Activated T-cell treated with anti-CD3 and anti-CD28 coated beads, Interleukin-2, amount 50 U/mL, for 72 hours (primary cell): ENCODE data around the gene IL2RG. TPM values are rescaled to one million over a fixed set of nuclear protein-coding genes. Genes with fewer than 3 reads are reported as not detected.

Experiments
- ATAC-seq, 2 donors: fragments of 150-1000 bp; cut with Tn5 transposase; replicated peaks in 1 of 2; 2 replicates each; pipeline ENCODE4 v1.10.0; 2021; ENCODE audit warnings: moderate library complexity in 2 of 2, mild to moderate bottlenecking in 1 of 2
- DNase-seq, 2 donors: peaks; one replicate each; pipeline ENCODE4 v3.0.0; 2021 to 2022; ENCODE audit warnings: mixed read lengths in 1 of 2
- H3K27ac Mint-ChIP-seq: one replicate; pipeline ENCODE4 v1.8.0; 2022; ENCODE audit warnings: mild to moderate bottlenecking, moderate library complexity, mixed read lengths
- H3K27me3 Mint-ChIP-seq: one replicate; pipeline ENCODE4 v1.8.0; 2022; ENCODE audit warnings: low read depth, mixed read lengths
- H3K36me3 Mint-ChIP-seq, 2 donors: one replicate each; pipeline ENCODE4 v1.8.0; 2022; ENCODE audit warnings: mixed read lengths in 2 of 2, mild to moderate bottlenecking in 1 of 2; ENCODE audit not compliant: insufficient read depth in 2 of 2
- H3K4me1 Mint-ChIP-seq: one replicate; pipeline ENCODE4 v1.8.0; 2022; ENCODE audit warnings: low read depth, mixed read lengths
- H3K4me3 Mint-ChIP-seq, 2 donors: one replicate each; pipeline ENCODE4 v1.8.0; 2022; ENCODE audit warnings: mild to moderate bottlenecking in 2 of 2, mixed read lengths in 2 of 2, moderate library complexity in 2 of 2
- H3K9me3 Mint-ChIP-seq, 2 donors: one replicate each; pipeline ENCODE4 v1.8.0; 2022; ENCODE audit warnings: mixed read lengths in 2 of 2
- total RNA-seq, 2 donors: library from RNA; stranded (reverse); gene quantifications; one replicate each; pipeline ENCODE4 v1.2.3, GENCODE V29; 2022

The IL2RG gene
- total RNA-seq, 2 donors from 2014 or later: 290 to 348 TPM

- Mint-ChIP-seq H3K36me3 (no peaks in the 10 kb centered on the region), H3K4me3 (no peak overlapping the region), H3K9me3 (no peaks in the 10 kb centered on the region), H3K27me3 (no peaks in the 10 kb centered on the region), H3K4me1 (peaks cover 12% of the 10 kb centered on the region), H3K27ac (no peak overlapping the region)
- no peak for ATAC-seq
- DNase-seq: no peak
Observed at GRCh38 chrX:71082822-71083221, 28.6 kb downstream of the IL2RG start.

DNA sequence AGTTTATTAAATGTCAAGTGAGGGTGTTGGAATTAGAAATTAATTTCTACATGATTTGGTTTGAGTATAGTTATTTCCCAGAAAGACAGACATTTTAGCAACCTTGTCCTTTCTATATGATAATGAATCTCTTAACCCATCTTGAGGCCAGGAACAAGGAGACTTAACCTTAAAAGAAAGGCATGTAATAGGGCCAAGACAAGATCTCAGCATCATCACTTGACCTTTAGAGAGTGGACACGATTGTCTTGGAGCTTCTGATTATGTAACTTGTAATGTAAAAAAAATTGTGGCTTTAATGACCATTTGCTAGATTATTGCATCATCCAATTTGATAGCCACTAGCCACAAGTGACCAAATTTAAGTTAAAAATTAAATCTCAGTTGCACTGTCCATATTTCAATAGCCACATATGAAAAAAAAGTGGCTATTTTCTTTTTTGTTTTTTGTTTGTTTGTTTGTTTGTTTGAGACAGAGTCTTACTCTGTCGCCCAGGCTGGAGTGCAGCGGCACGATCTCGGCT is 29.2 kb downstream of the IL2RG start:
- no peaks in the 10 kb centered on the region for H3K36me3 Mint-ChIP-seq
- H3K4me3 Mint-ChIP-seq: no peak overlapping the region
- no peaks in the 10 kb centered on the region for H3K9me3 Mint-ChIP-seq
- peaks cover 12% of the 10 kb centered on the region for H3K4me1 Mint-ChIP-seq
- DNase-seq: no peak
- H3K27me3 Mint-ChIP-seq: no peaks in the 10 kb centered on the region
- peak in 1 of 2 donors; percentile 25 for ATAC-seq
- peak overlapping the region; percentile 81 for H3K27ac Mint-ChIP-seq

- DNase-seq (no peak), ATAC-seq (peak in 1 of 2 donors; percentile 74)
- peak overlapping the region; percentile 81 for H3K27ac Mint-ChIP-seq
- no peaks in the 10 kb centered on the region for H3K36me3 Mint-ChIP-seq
- H3K9me3 Mint-ChIP-seq: no peaks in the 10 kb centered on the region
- peaks cover 12% of the 10 kb centered on the region for H3K4me1 Mint-ChIP-seq
- H3K4me3 Mint-ChIP-seq: no peak overlapping the region
- H3K27me3 Mint-ChIP-seq: peaks cover under 1% of the 10 kb centered on the region
Observed at GRCh38 chrX:71081330-71082123, 29.9 kb downstream of the IL2RG start.

GRCh38 chrX:71070531-71070930 is 40.8 kb downstream of the IL2RG start:
- DNase-seq: no peak
- H3K4me1 Mint-ChIP-seq: peaks cover 10% of the 10 kb centered on the region
- H3K27me3 Mint-ChIP-seq: peaks cover 23% of the 10 kb centered on the region

DNA sequence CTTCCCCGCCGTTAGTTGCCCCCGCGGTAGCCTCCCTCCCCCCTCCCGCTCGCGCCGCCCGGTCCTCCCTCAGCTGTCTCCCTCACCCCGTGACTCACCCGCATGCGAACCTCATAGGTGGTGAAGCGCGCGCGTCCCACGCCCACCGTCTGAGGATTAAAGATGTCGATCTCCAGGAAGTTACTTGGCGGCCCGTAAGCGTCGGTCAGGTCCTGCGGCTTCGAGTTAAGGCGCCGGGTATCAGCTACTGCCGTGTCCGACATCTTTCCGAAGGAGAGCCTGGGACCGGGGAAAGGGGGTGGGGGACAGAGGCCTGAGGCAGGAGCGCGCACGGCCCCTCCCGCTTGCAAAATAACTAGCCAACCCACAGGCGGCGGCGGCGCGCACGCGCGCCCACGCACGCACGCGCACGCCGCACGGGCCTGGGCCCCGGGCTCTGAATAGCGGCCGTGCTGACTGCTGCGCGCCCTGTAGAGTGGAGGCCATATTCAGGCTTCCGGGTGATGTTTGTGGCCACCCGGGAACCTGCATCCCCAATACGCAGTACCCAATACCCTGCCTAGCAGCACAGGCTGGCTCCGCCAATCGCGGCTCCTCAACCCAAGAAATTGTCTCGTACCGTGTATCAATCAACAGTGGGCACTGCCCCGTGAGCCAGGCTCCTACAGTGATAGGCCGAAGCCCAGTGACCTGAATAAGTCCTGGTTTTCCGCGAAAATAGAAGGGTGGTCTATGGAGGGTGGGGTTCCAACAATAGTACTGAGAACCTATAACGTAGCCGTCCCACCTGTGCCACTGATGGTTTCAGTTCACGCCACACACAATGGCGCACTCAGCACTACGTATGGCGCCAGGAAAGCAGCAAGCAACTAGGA is 43.1 kb downstream of the IL2RG start, which contains the start of gene SNX12:
TSS of gene SNX12 (minus strand) at position 291 of the 875 bp plus-strand sequence. CDS start at position 263, 28 bp downstream.
- Mint-ChIP-seq H3K36me3 (peaks cover 2 to 7% of the 10 kb centered on the region in 2 donors), H3K27me3 (peaks cover 25% of the 10 kb centered on the region), H3K4me3 (peak within 1 kb of the TSS; percentile 91), H3K4me1 (peaks cover 10% of the 10 kb centered on the region), H3K9me3 (no peaks in the 10 kb centered on the region), H3K27ac (peak within 1 kb of the TSS; percentile 92)
- ATAC-seq: peak; percentile 95 to 96
- DNase-seq: peak; percentile 86 to 91

More at GRCh38 chrX:71070531-71070930, 40.8 kb downstream of the IL2RG start:
- Mint-ChIP-seq H3K36me3 (peaks cover 2 to 4% of the 10 kb centered on the region in 2 donors), H3K27ac (no peak overlapping the region), H3K4me3 (no peak overlapping the region), H3K9me3 (no peaks in the 10 kb centered on the region)
- ATAC-seq: no peak

GRCh38 chrX:71067712-71068043 is 43.7 kb downstream of the IL2RG start:
- peak overlapping the region; percentile 92 for H3K27ac Mint-ChIP-seq
- DNase-seq (no peak), ATAC-seq (no peak)
- peaks cover 25% of the 10 kb centered on the region for H3K27me3 Mint-ChIP-seq
- no peaks in the 10 kb centered on the region for H3K9me3 Mint-ChIP-seq
- peaks cover 10% of the 10 kb centered on the region for H3K4me1 Mint-ChIP-seq
- peaks cover 2 to 10% of the 10 kb centered on the region in 2 donors for H3K36me3 Mint-ChIP-seq
- H3K4me3 Mint-ChIP-seq: peak overlapping the region; percentile 91

GRCh38 chrX:71067089-71067488 is 44.3 kb downstream of the IL2RG start:
- peak overlapping the region; percentile 91 for H3K4me3 Mint-ChIP-seq
- peaks cover 25% of the 10 kb centered on the region for H3K27me3 Mint-ChIP-seq
- H3K36me3 Mint-ChIP-seq: peaks cover 4 to 11% of the 10 kb centered on the region in 2 donors
- H3K4me1 Mint-ChIP-seq: peaks cover 10% of the 10 kb centered on the region
- DNase-seq: no peak
- peak overlapping the region; percentile 92 for H3K27ac Mint-ChIP-seq
- ATAC-seq: no peak
- no peaks in the 10 kb centered on the region for H3K9me3 Mint-ChIP-seq

GRCh38 chrX:71060127-71060526 is 51.2 kb downstream of the IL2RG start:
- peaks cover 5 to 9% of the 10 kb centered on the region in 2 donors for H3K36me3 Mint-ChIP-seq
- peak; percentile 40 to 54 for ATAC-seq
- DNase-seq: no peak
- H3K27me3 Mint-ChIP-seq: peaks cover 9% of the 10 kb centered on the region
- H3K4me1 Mint-ChIP-seq: peaks cover 21% of the 10 kb centered on the region
- H3K9me3 Mint-ChIP-seq: no peaks in the 10 kb centered on the region
- H3K4me3 Mint-ChIP-seq: no peak overlapping the region
- H3K27ac Mint-ChIP-seq: no peak overlapping the region

- Mint-ChIP-seq H3K4me3 (no peak overlapping the region), H3K36me3 (peaks cover 5 to 8% of the 10 kb centered on the region in 2 donors), H3K4me1 (peaks cover 21% of the 10 kb centered on the region), H3K9me3 (no peaks in the 10 kb centered on the region), H3K27ac (peak overlapping the region; percentile 76), H3K27me3 (no peaks in the 10 kb centered on the region)
- ATAC-seq (no peak), DNase-seq (no peak)
Observed at GRCh38 chrX:71057848-71058530, 53.4 kb downstream of the IL2RG start.

Other genes with a start within 250 kb of the IL2RG start
- under 1 TPM in 1 of 2 donors, not detected in 1; 0.22 TPM for gene TEX11, start 202.9 kb downstream of the IL2RG start, total RNA-seq
- gene SLC7A3, start 180.5 kb downstream of the IL2RG start, total RNA-seq: 1 to 10 TPM; 3.4 to 3.7 TPM
- 10 to 100 TPM; 37.5 to 43.8 TPM for gene SNX12, start 43.2 kb downstream of the IL2RG start, total RNA-seq
- gene FOXO4, start 15.7 kb downstream of the IL2RG start, total RNA-seq: 10 to 100 TPM; 15.1 to 15.3 TPM
- 10 to 100 TPM; 16.4 to 26.0 TPM for gene CXorf65, start 4.8 kb downstream of the IL2RG start, total RNA-seq
- 10 to 100 TPM; 44.1 to 48.6 TPM for gene MED12, start 7.0 kb upstream of the IL2RG start, total RNA-seq
- 1 to 10 TPM; 2.9 to 3.1 TPM for gene NLGN3, start 33.3 kb upstream of the IL2RG start, total RNA-seq
- under 1 TPM; 0.28 to 0.31 TPM for gene GJB1, start 111.6 kb upstream of the IL2RG start, total RNA-seq
- 10 to 100 TPM; 26.9 to 36.1 TPM for gene ZMYM3, start 142.6 kb upstream of the IL2RG start, total RNA-seq
- 100 to 1,000 TPM; 539 to 564 TPM for gene NONO, start 172.1 kb upstream of the IL2RG start, total RNA-seq
- 1 to 10 TPM; 6.9 to 7.4 TPM for gene ITGB1BP2, start 190.2 kb upstream of the IL2RG start, total RNA-seq